Muscle of leg (tissue), 11 donors: ENCODE results near the gene FAS. TPM values are rescaled to one million over a fixed set of nuclear protein-coding genes. Genes with fewer than 3 reads are reported as not detected.

Experiments
- DNase-seq: peaks from one replicate; pipeline ENCODE4 v3.0.0; 2013
- H3K27ac ChIP-seq: one replicate; pipeline ENCODE4 v1.5.1; 2013; ENCODE audit warnings: mild to moderate bottlenecking, low read length, control low read depth
- H3K27me3 ChIP-seq: one replicate; pipeline ENCODE4 v1.6.1; 2013; ENCODE audit warnings: low read length; ENCODE audit not compliant: control insufficient read depth, insufficient read depth
- H3K36me3 ChIP-seq: one replicate; pipeline ENCODE4 v1.6.1; 2013; ENCODE audit warnings: low read length; ENCODE audit not compliant: control insufficient read depth, insufficient read depth
- H3K4me1 ChIP-seq: one replicate; pipeline ENCODE4 v1.6.1; 2013; ENCODE audit warnings: low read length; ENCODE audit not compliant: control insufficient read depth, insufficient read depth
- H3K4me3 ChIP-seq: one replicate; pipeline ENCODE4 v1.5.1; 2013; ENCODE audit warnings: low read length, control low read depth
- H3K9me3 ChIP-seq: replicated peaks from 2 replicates; pipeline ENCODE4 v1.6.1; 2013; ENCODE audit warnings: low read depth, low read length; ENCODE audit not compliant: control insufficient read depth
- WGBS: methylation state at CpG from one replicate; pipeline ENCODE4 v1.1.5; 2013; ENCODE audit warnings: missing lambda C conversion rate; ENCODE audit not compliant: insufficient coverage; 5-methylcytosine and 5-hydroxymethylcytosine counted together
- polyA plus RNA-seq, 8 donors: library from polyadenylated mRNA; unstranded; fragments of 120-200 nt; gene quantifications; one replicate each; pipeline versions ENCODE4 v1.2.1 to v1.2.3, GENCODE V29; 2013; ENCODE audit warnings: inconsistent platforms in 1 of 8, low replicate concordance in 1 of 8; ENCODE audit not compliant: insufficient read length in 8 of 8, insufficient read depth in 1 of 8
- total RNA-seq: library from RNA; stranded (reverse); fragments of 120-200 nt; gene quantifications from one replicate; pipeline ENCODE4 v1.2.4, GENCODE V29; 2013

Gene FAS
- total and polyA plus RNA-seq, 9 donors, result 5.6 to 12.1 (median 7.7) TPM

DNA sequence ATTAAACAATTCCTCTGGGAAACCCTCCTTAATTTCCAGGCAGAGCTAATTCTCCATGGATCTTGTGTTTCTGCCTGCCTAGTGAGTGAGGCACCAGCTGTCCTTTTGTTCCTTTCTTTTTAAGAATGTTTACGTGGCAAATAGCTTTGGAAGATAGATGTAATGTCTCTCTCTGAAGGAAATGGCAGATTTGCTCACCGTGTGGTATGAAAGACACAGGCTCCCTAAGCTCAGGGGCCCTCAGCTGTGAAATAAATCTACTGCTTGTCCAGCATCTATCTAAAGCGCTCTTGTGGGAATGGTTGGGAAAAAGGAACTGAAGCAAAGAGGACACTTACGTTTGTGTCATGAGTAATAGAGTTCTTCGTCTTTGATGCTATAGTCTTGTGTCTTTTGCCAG is 64.6 kb downstream of the FAS start:
- DNase-seq, result no peak
- Histone ChIP-seq H3K4me1 (no peaks in the 10 kb centered on the region), H3K27ac (no peak overlapping the region), H3K9me3 (no peaks in the 10 kb centered on the region), H3K36me3 (no peaks in the 10 kb centered on the region), H3K27me3 (no peaks in the 10 kb centered on the region), H3K4me3 (no peak overlapping the region)
- WGBS, result 36% methylated on average over 4 of the region's 5 CpGs

DNA sequence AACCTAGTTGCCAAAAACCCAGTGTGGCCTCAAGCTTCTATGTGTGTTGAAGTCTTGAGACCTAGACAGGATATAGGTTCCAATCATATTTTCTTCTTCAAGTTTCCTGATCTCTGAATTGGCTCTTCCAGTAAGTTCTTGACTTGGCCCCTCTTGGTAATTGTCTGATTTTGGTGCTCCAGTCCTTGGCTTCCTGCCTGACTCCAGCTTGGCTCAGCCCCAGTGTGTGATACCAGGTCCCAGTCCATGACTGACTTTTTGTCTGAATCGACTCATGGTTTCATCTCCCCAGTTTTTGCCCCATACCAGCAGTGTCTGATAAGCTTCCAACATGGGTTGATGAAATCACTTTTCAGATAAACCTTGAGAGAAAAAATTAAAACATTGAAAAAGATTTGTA is 72.3 kb downstream of the FAS start:
- H3K27me3 ChIP-seq, result no peaks in the 10 kb centered on the region
- no peaks in the 10 kb centered on the region for H3K36me3 ChIP-seq
- H3K9me3 ChIP-seq, result no peaks in the 10 kb centered on the region
- no peak overlapping the region for H3K27ac ChIP-seq
- DNase-seq, result no peak
- H3K4me3 ChIP-seq, result no peak overlapping the region
- WGBS, result no CpG with 5 or more reads among the region's 1 CpG
- H3K4me1 ChIP-seq, result no peaks in the 10 kb centered on the region

- Histone ChIP-seq H3K27ac (no peak overlapping the region), H3K4me1 (no peaks in the 10 kb centered on the region), H3K27me3 (no peaks in the 10 kb centered on the region), H3K4me3 (no peak overlapping the region), H3K36me3 (no peaks in the 10 kb centered on the region), H3K9me3 (no peaks in the 10 kb centered on the region)
- DNase-seq, result no peak
- WGBS, result no CpG with 5 or more reads among the region's 2 CpGs
These were observed 72.9 kb downstream of the FAS start for GRCh38 chr10:89063465-89063864.

- peak; percentile 70 for DNase-seq
- 25% methylated on average over 2 of the region's 5 CpGs for WGBS
- no peak overlapping the region for H3K27ac ChIP-seq
These were observed 74.2 kb downstream of the FAS start for GRCh38 chr10:89064748-89065147.

More at GRCh38 chr10:89064748-89065147, 74.2 kb downstream of the FAS start:
- Histone ChIP-seq H3K4me1 (no peaks in the 10 kb centered on the region), H3K4me3 (no peak overlapping the region), H3K27me3 (no peaks in the 10 kb centered on the region), H3K36me3 (no peaks in the 10 kb centered on the region), H3K9me3 (no peaks in the 10 kb centered on the region)

Other genes with a start within 250 kb of the FAS start
- gene LIPN, start 230.8 kb upstream of the FAS start, total RNA-seq, result not detected
- not detected for gene LIPN, start 230.8 kb upstream of the FAS start, polyA plus RNA-seq
- gene LIPM, start 188.1 kb upstream of the FAS start, total RNA-seq, result not detected
- gene LIPM, start 188.1 kb upstream of the FAS start, polyA plus RNA-seq, result under 1 TPM in 1 of 8 donors, not detected in 7; 0.14 TPM
- not detected for gene ANKRD22, start 139.0 kb upstream of the FAS start, total RNA-seq
- gene ANKRD22, start 139.0 kb upstream of the FAS start, polyA plus RNA-seq, result under 1 TPM in 5 of 8 donors, not detected in 3; 0.11 to 0.44 (median 0.16) TPM
- gene STAMBPL1, start 110.6 kb upstream of the FAS start, total RNA-seq, result 10.3 TPM
- gene STAMBPL1, start 110.6 kb upstream of the FAS start, polyA plus RNA-seq, result 1 to 10 TPM; 5.2 to 7.2 (median 6.2) TPM
- 214 TPM for gene ACTA2, start 38.0 kb upstream of the FAS start, total RNA-seq
- gene ACTA2, start 38.0 kb upstream of the FAS start, polyA plus RNA-seq, result 100 to 1,000 TPM; 209 to 308 (median 273) TPM
- gene CH25H, start 216.5 kb downstream of the FAS start, total RNA-seq, result 0.22 TPM
- 1 to 10 TPM in 1 of 8 donors, under 1 TPM in 7; 0.33 to 2.8 (median 0.46) TPM for gene CH25H, start 216.5 kb downstream of the FAS start, polyA plus RNA-seq